PC-3 (cell line): ENCODE measurements around the gene FKBP3. TPM values are rescaled to one million over a fixed set of nuclear protein-coding genes. Genes with fewer than 3 reads are reported as not detected.

ENCODE experiments used
- ATAC-seq: fragments of 200-7000 bp; cut with Tn5 transposase; 2 replicates; pipeline ENCODE4 v1.9.1; 2020; ENCODE audit warnings: mild to moderate bottlenecking, moderate library complexity
- BruUV-seq: library from RNA; stranded (reverse); fragments of 400-500 nt; replicated peaks from 2 replicates; lab custom pipeline; 2021; lab: Mats Ljungman, UMichigan
- CTCF ChIA-PET: fragments of 300-600 bp; sonication (Branson Sonifier 250); formaldehyde crosslinking; loops from one replicate; lab custom pipeline; 2022; ENCODE audit warnings: antibody characterized with exemption; lab: Charles Lee
- POLR2A ChIA-PET: fragments of 300-600 bp; sonication (Branson Sonifier 250); formaldehyde crosslinking; loops from one replicate; lab custom pipeline; 2022; ENCODE audit warnings: antibody characterized with exemption; ENCODE audit not compliant: unreplicated experiment; lab: Charles Lee
- DNase-seq: peaks from one replicate; pipeline ENCODE4 v3.0.0-alpha.2; 2015
- H2AFZ ChIP-seq: fragments of 300-600 bp; sonication (generic); 2 replicates; pipeline ENCODE4 v1.6.0; 2016; ENCODE audit warnings: antibody characterized with exemption, low read length
- H3F3A ChIP-seq: fragments of 300-600 bp; sonication (generic); one replicate; pipeline ENCODE4 v1.6.0; 2017; ENCODE audit warnings: antibody characterized with exemption, low read length, control low read depth, mild to moderate bottlenecking; ENCODE audit not compliant: unreplicated experiment
- H3K27ac ChIP-seq: fragments of 300-600 bp; sonication (generic); 2 replicates; pipeline ENCODE4 v1.5.1; 2016; ENCODE audit warnings: mild to moderate bottlenecking, low read length
- H3K27me3 ChIP-seq: fragments of 300-600 bp; sonication (generic); 2 replicates; pipeline ENCODE4 v1.6.1; 2016; ENCODE audit warnings: low read length, mixed read lengths
- H3K36me3 ChIP-seq: fragments of 300-600 bp; sonication (generic); 2 replicates; pipeline ENCODE4 v1.6.1; 2016; ENCODE audit warnings: low read depth, mixed run types, low read length, mixed read lengths
- H3K4me1 ChIP-seq: fragments of 300-600 bp; sonication (generic); 2 replicates; pipeline ENCODE4 v1.5.1; 2016; ENCODE audit warnings: low read length; ENCODE audit not compliant: insufficient read depth
- H3K4me2 ChIP-seq: fragments of 300-600 bp; sonication (generic); 2 replicates; pipeline ENCODE4 v1.6.0; 2016; ENCODE audit warnings: low read length
- H3K4me3 ChIP-seq: fragments of 300-600 bp; sonication (generic); 2 replicates; pipeline ENCODE4 v1.5.1; 2016; ENCODE audit warnings: mild to moderate bottlenecking, low read length, mixed read lengths
- H3K79me2 ChIP-seq: fragments of 300-600 bp; sonication (generic); 2 replicates; pipeline ENCODE4 v1.6.1; 2017; ENCODE audit warnings: low read length, mixed read lengths
- H3K9ac ChIP-seq: fragments of 300-600 bp; sonication (generic); 2 replicates; pipeline ENCODE4 v1.6.0; 2016; ENCODE audit warnings: mild to moderate bottlenecking, low read length
- H3K9me2 ChIP-seq: fragments of 300-600 bp; sonication (generic); replicated peaks from 2 replicates; pipeline ENCODE4 v1.6.1; 2016; ENCODE audit warnings: mixed run types, low read length, mixed read lengths
- H3K9me3 ChIP-seq: fragments of 300-600 bp; sonication (generic); 2 replicates; pipeline ENCODE4 v1.6.1; 2016; ENCODE audit warnings: low read length, mixed read lengths
- H4K20me1 ChIP-seq: fragments of 300-600 bp; sonication (generic); 2 replicates; pipeline ENCODE4 v1.6.1; 2016; ENCODE audit warnings: low read length, mixed read lengths
- EZH2 ChIP-seq: fragments of 300-600 bp; sonication (generic); IDR thresholded peaks from one replicate; pipeline ENCODE4 v1.6.1; 2017; ENCODE audit warnings: antibody characterized with exemption, mild to moderate bottlenecking, low read length; ENCODE audit not compliant: unreplicated experiment
- EZH2phosphoT487 ChIP-seq: fragments of 300-600 bp; sonication (generic); IDR thresholded peaks from 2 replicates; pipeline ENCODE4 v1.6.1; 2018; ENCODE audit warnings: mild to moderate bottlenecking, antibody characterized with exemption, low read length, borderline replicate concordance
- intact Hi-C: fragments of 100-400 bp; cut with micrococcal nuclease; formaldehyde crosslinking; loops from 2 replicates; pipeline ENCODE4 v1.9.0; 2023
- total RNA-seq: library from RNA; depleted of rRNA; stranded (reverse); fragments of >200 nt; gene quantifications from 2 replicates; pipeline ENCODE4 v1.2.3, GENCODE V29; 2014
- TF ChIP-seq, protein P1 (sequence below): fragments of 300-600 bp; sonication (generic); conservative IDR thresholded peaks from 2 replicates; pipeline ENCODE4 v1.5.1; 2017; ENCODE audit warnings: antibody characterized with exemption, low read depth, mild to moderate bottlenecking, low read length

FKBP3 gene
- total RNA-seq, 1 experiment from 2014 or later, result 53.7 TPM

DNA sequence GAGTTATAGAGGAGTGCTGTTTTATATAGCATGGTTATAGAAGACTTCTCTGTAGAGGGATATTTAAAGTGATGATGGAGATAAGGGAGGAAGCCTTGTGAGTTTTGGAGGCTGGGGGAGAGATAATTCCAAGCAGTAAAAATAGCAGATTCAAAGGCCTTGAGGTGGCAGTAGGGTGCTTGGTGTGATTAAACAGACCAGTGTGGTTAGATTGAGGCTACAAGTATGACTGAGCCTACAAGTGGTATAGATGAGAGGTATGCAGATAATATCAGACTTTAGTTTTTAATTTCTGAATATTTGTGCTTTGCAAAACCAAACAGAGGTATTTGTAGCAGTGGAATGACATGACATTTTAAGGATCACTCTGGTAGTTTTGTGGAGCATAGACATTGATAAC, 21.8 kb upstream of the FKBP3 start:
- H4K20me1 ChIP-seq, result no peaks in the 10 kb centered on the region
- ChIA-PET POLR2A (no interaction called here), CTCF (no interaction called here)
- H3F3A ChIP-seq, result no peaks in the 10 kb centered on the region
- no peak overlapping the region for H3K27ac ChIP-seq
- H3K79me2 ChIP-seq, result no peaks in the 10 kb centered on the region
- H3K9me2 ChIP-seq, result no peaks in the 10 kb centered on the region
- BruUV-seq, result no TSS peak
- TF ChIP-seq EZH2 (no peak), EZH2phosphoT487 (no peak)
- TF ChIP-seq, protein P1, sequence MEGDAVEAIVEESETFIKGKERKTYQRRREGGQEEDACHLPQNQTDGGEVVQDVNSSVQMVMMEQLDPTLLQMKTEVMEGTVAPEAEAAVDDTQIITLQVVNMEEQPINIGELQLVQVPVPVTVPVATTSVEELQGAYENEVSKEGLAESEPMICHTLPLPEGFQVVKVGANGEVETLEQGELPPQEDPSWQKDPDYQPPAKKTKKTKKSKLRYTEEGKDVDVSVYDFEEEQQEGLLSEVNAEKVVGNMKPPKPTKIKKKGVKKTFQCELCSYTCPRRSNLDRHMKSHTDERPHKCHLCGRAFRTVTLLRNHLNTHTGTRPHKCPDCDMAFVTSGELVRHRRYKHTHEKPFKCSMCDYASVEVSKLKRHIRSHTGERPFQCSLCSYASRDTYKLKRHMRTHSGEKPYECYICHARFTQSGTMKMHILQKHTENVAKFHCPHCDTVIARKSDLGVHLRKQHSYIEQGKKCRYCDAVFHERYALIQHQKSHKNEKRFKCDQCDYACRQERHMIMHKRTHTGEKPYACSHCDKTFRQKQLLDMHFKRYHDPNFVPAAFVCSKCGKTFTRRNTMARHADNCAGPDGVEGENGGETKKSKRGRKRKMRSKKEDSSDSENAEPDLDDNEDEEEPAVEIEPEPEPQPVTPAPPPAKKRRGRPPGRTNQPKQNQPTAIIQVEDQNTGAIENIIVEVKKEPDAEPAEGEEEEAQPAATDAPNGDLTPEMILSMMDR, result no peak
- no peaks in the 10 kb centered on the region; the same call in 1 of the 2 replicates for H3K36me3 ChIP-seq
- H3K4me3 ChIP-seq, result no peak overlapping the region
- H3K9me3 ChIP-seq, result no peaks in the 10 kb centered on the region
- no peaks in the 10 kb centered on the region for H3K27me3 ChIP-seq
- ATAC-seq (0 out of 2 replicates have a peak, but pooled peaks have one; percentile 35), DNase-seq (no peak)
- H3K4me1 ChIP-seq, result no peaks in the 10 kb centered on the region
- intact Hi-C loops, result loop anchor here (5.0 kb wide), 1 partner anchor 111 kb away; no protein-coding TSS in a partner anchor
- no peak overlapping the region for H3K9ac ChIP-seq
- H2AFZ ChIP-seq, result no peak overlapping the region
- H3K4me2 ChIP-seq, result no peak overlapping the region

DNA sequence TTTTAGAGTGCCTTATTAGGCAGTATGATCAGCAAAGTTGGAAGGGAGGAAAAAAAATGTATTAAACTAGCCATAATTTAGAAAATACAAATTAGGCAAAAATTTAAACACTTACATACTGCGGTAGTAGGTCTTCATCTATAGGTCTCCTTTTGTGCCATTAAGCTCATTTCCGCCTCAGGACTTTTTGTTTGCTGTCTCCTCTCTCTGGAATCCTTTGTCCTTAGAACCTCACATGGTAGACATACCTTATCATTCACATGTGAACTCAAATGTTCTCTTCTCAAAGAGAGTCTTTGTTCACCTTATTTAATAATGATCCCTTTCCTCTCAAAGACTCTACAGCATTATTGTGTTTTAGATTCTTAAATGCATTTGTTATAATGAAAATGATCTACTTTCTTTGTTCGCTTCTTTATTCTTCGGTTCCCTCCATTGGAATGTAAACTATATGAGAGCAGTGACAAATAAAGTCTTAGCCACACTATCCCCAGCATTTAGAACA, 16.2 kb upstream of the FKBP3 start:
- no peak overlapping the region for H3K4me2 ChIP-seq
- H3K4me3 ChIP-seq, result no peak overlapping the region
- no peak overlapping the region for H3K27ac ChIP-seq
- DNase-seq (no peak), ATAC-seq (no peak)
- H3K9me2 ChIP-seq, result no peaks in the 10 kb centered on the region
- no peaks in the 10 kb centered on the region for H3F3A ChIP-seq
- TF ChIP-seq, protein P1, result no peak
- TF ChIP-seq EZH2 (no peak), EZH2phosphoT487 (no peak)
- ChIA-PET CTCF (no interaction called here), POLR2A (no interaction called here)
- H2AFZ ChIP-seq, result no peak overlapping the region
- H3K4me1 ChIP-seq, result no peaks in the 10 kb centered on the region
- intact Hi-C loops, result no loop called here
- H3K27me3 ChIP-seq, result no peaks in the 10 kb centered on the region
- peaks cover 5% of the 10 kb centered on the region; the same call in 1 of the 2 replicates for H3K79me2 ChIP-seq
- H3K9ac ChIP-seq, result no peak overlapping the region
- BruUV-seq, result no TSS peak
- 0 out of 2 replicates have a peak, but pooled peaks cover 2% of the 10 kb centered on the region for H3K36me3 ChIP-seq
- H3K9me3 ChIP-seq, result no peaks in the 10 kb centered on the region
- no peaks in the 10 kb centered on the region for H4K20me1 ChIP-seq

DNA sequence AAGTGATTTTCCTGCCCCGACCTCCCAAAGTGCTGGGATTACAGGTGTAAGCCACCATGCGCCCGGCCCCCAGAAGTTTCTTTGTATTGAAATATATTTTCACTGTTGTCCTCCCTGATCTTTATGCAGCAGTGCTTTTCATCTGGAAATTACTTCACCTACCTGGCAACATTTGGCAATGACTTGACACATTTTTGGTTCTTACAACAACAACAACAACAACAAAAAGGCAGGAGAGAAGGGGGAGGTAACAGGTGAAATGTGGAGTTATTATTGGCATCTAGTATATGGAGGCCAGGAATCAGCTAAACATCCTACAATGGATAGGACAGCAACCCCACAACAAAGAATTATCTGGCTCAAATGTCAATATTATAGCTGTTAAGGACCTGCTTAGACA, 15.3 kb upstream of the FKBP3 start:
- peaks cover 5% of the 10 kb centered on the region; the same call in 1 of the 2 replicates for H3K79me2 ChIP-seq
- no peak for ATAC-seq
- no peak overlapping the region for H3K27ac ChIP-seq
- no peak for TF ChIP-seq EZH2
- TF ChIP-seq EZH2phosphoT487, result no peak
- TF ChIP-seq, protein P1, result no peak
- H2AFZ ChIP-seq, result no peak overlapping the region
- DNase-seq, result no peak
- no peak overlapping the region for H3K4me3 ChIP-seq
- ChIA-PET CTCF (no interaction called here), POLR2A (no interaction called here)
- H3K36me3 ChIP-seq, result peaks cover 5% of the 10 kb centered on the region; the same call in 1 of the 2 replicates
- H3K9me2 ChIP-seq, result no peaks in the 10 kb centered on the region
- H4K20me1 ChIP-seq, result no peaks in the 10 kb centered on the region
- no peaks in the 10 kb centered on the region for H3K27me3 ChIP-seq
- H3K9ac ChIP-seq, result no peak overlapping the region
- intact Hi-C loops, result no loop called here
- H3K4me1 ChIP-seq, result no peaks in the 10 kb centered on the region
- H3K9me3 ChIP-seq, result no peaks in the 10 kb centered on the region
- H3K4me2 ChIP-seq, result no peak overlapping the region
- H3F3A ChIP-seq, result no peaks in the 10 kb centered on the region
- no TSS peak for BruUV-seq
